Body of pancreas (tissue), 4 donors: ENCODE data around the gene ACSL6.

Source experiments
- POLR2A ChIP-seq, 3 donors: fragments of 450-650 bp; IDR thresholded peaks; one replicate each; pipeline ENCODE4 v1.6.1; 2016; ENCODE audit warnings: antibody characterized with exemption in 3 of 3, mild to moderate bottlenecking in 2 of 3
- TF ChIP-seq, protein P1 (sequence below), 7 experiments: fragments of 450-650 bp in 4 of 7; fragments of 200-600 bp in 3 of 7; sonication (generic) in 3 of 7; IDR thresholded peaks; one replicate each; pipeline ENCODE4 v1.5.1; 2016 to 2019; ENCODE audit warnings: antibody characterized with exemption in 7 of 7

DNA sequence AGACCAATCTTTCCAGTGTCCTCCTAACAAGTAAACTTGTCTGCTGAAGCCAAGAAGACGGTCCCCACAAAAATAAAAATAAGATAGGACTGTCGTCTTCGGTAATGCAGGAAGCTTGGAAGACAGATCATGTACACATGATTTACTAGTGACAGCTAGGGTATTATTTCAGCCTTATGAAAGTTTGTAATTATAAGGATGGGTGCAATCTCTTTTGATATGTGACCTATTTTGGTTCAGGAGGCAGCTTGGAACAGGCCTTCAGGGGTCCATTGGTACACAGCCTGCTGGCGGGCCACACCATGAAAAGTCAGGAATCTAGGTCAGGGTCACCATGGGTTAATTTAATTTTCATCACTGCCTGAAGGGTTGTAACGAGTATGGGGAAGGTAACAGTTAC is 52.3 kb downstream of the ACSL6 start:
- TF ChIP-seq, protein P1, sequence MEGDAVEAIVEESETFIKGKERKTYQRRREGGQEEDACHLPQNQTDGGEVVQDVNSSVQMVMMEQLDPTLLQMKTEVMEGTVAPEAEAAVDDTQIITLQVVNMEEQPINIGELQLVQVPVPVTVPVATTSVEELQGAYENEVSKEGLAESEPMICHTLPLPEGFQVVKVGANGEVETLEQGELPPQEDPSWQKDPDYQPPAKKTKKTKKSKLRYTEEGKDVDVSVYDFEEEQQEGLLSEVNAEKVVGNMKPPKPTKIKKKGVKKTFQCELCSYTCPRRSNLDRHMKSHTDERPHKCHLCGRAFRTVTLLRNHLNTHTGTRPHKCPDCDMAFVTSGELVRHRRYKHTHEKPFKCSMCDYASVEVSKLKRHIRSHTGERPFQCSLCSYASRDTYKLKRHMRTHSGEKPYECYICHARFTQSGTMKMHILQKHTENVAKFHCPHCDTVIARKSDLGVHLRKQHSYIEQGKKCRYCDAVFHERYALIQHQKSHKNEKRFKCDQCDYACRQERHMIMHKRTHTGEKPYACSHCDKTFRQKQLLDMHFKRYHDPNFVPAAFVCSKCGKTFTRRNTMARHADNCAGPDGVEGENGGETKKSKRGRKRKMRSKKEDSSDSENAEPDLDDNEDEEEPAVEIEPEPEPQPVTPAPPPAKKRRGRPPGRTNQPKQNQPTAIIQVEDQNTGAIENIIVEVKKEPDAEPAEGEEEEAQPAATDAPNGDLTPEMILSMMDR (IDR thresholded peaks at IDR 0.05) = no peak
- TF ChIP-seq POLR2A (IDR thresholded peaks at IDR 0.05) = no peak
